GM12878 (cell line): ENCODE measurements around the gene BCKDHB. TPM values are rescaled to one million over a fixed set of nuclear protein-coding genes. Genes with fewer than 3 reads are reported as not detected.

ENCODE experiments used
- ATAC-seq: fragments of 200-7000 bp; cut with Tn5 transposase; 3 replicates; pipeline ENCODE4 v1.9.1; 2020; ENCODE audit warnings: mild to moderate bottlenecking, moderate library complexity
- BruUV-seq: library from RNA; stranded (reverse); fragments of 400-500 nt; replicated peaks from 2 replicates; lab custom pipeline; 2021; lab: Mats Ljungman, UMichigan
- CTCF ChIA-PET: fragments of 300-600 bp; sonication (Branson Sonifier 250); formaldehyde crosslinking; extraction: SDS; loops from one replicate; lab custom pipeline; 2021; ENCODE audit warnings: inconsistent platforms; lab: Yijun Ruan, JAX
- POLR2A ChIA-PET: fragments of 350-600 bp; formaldehyde crosslinking; extraction: SDS; loops from one replicate; lab custom pipeline; 2021; ENCODE audit warnings: inconsistent platforms; lab: Charles Lee
- RAD21 ChIA-PET: fragments of 300-600 bp; sonication (Branson Sonifier 250); formaldehyde crosslinking; loops from one replicate; lab custom pipeline; 2023; ENCODE audit warnings: antibody characterized with exemption; ENCODE audit not compliant: unreplicated experiment; lab: Charles Lee
- SMC1A ChIA-PET: fragments of 300-600 bp; sonication (Branson Sonifier 250); formaldehyde crosslinking; loops from one replicate; lab custom pipeline; 2023; ENCODE audit not compliant: unreplicated experiment, uncharacterized antibody; lab: Charles Lee
- DNase-seq: peaks from one replicate; pipeline ENCODE4 v3.0.0-alpha.2; 2011; ENCODE audit warnings: low read depth, low spot score
- FAIRE-seq: peaks from 3 replicates; lab custom pipeline; 2011; peaks lifted over from hg19 to GRCh38; lab: Jason Lieb, UNC
- H2AFZ ChIP-seq: 2 replicates; pipeline ENCODE4 v1.6.0; 2011; ENCODE audit warnings: low read depth, low read length, control low read depth; ENCODE audit not compliant: control insufficient read depth
- H3K27ac ChIP-seq: 2 replicates; pipeline ENCODE4 v1.5.1; 2011; ENCODE audit warnings: control low read depth; ENCODE audit not compliant: control insufficient read depth, insufficient read depth
- H3K27me3 ChIP-seq, 2 experiments: replicated peaks in 1 of 2; 2 replicates each; pipeline versions ENCODE4 v1.6.0 to v1.6.1; 2011; ENCODE audit warnings: low read length in 1 of 2; ENCODE audit not compliant: control insufficient read depth in 2 of 2, insufficient read depth in 2 of 2
- H3K36me3 ChIP-seq, 2 experiments: 2 replicates each; pipeline ENCODE4 v1.5.1; 2011; ENCODE audit warnings: low read length in 1 of 2; ENCODE audit not compliant: control insufficient read depth in 2 of 2, insufficient read depth in 2 of 2
- H3K4me1 ChIP-seq: 2 replicates; pipeline ENCODE4 v1.6.1; 2011; ENCODE audit warnings: mild to moderate bottlenecking, low read length, moderate library complexity, mixed read lengths; ENCODE audit not compliant: control insufficient read depth, insufficient read depth
- H3K4me2 ChIP-seq: 2 replicates; pipeline ENCODE4 v1.6.0; 2011; ENCODE audit warnings: control low read depth; ENCODE audit not compliant: control insufficient read depth, insufficient read depth
- H3K4me3 ChIP-seq: fragments of 200-600 bp; sonication (generic); 2 replicates; pipeline ENCODE4 v1.5.1; 2016
- H3K79me2 ChIP-seq: 2 replicates; pipeline ENCODE4 v1.6.0; 2011; ENCODE audit warnings: low read length; ENCODE audit not compliant: control insufficient read depth, insufficient read depth
- H3K9ac ChIP-seq: 2 replicates; pipeline ENCODE4 v1.8.0; 2011; ENCODE audit warnings: low read length, control low read depth, mixed read lengths; ENCODE audit not compliant: control insufficient read depth, insufficient read depth
- H3K9me3 ChIP-seq: replicated peaks from 3 replicates; pipeline ENCODE4 v1.5.1; 2011; ENCODE audit warnings: mild to moderate bottlenecking, low read length; ENCODE audit not compliant: control insufficient read depth, insufficient read depth
- H4K20me1 ChIP-seq: 2 replicates; pipeline ENCODE4 v1.6.0; 2011; ENCODE audit not compliant: control insufficient read depth, insufficient read depth
- ATF7 ChIP-seq: fragments of 450-650 bp; IDR thresholded peaks from 2 replicates; pipeline ENCODE4 v1.6.1; 2016; ENCODE audit warnings: low read depth, mild to moderate bottlenecking
- CEBPB ChIP-seq, 2 experiments: fragments of 150-350 bp in 1 of 2; IDR thresholded peaks; 2 replicates each; pipeline ENCODE4 v1.6.1; 2012 to 2014; ENCODE audit warnings: low read depth in 2 of 2, low read length in 2 of 2, borderline replicate concordance in 1 of 2, inconsistent platforms in 1 of 2
- IKZF1 ChIP-seq: fragments of 450-650 bp; conservative IDR thresholded peaks from 2 replicates; pipeline ENCODE4 v1.6.1; 2017; ENCODE audit warnings: antibody characterized with exemption, mild to moderate bottlenecking
- MTA2 ChIP-seq: fragments of 450-650 bp; IDR thresholded peaks from 2 replicates; pipeline ENCODE4 v1.6.1; 2016; ENCODE audit warnings: low read depth, mild to moderate bottlenecking, moderate library complexity
- MTA3 ChIP-seq: IDR thresholded peaks from 2 replicates; pipeline ENCODE4 v1.6.1; 2012; ENCODE audit warnings: low read length, inconsistent platforms, borderline replicate concordance
- RCOR1 ChIP-seq: conservative IDR thresholded peaks from 2 replicates; pipeline ENCODE4 v1.6.1; 2012; ENCODE audit warnings: low read depth, low read length, improper control_type of control experiment
- TBL1XR1 ChIP-seq: IDR thresholded peaks from 2 replicates; pipeline ENCODE4 v1.6.1; 2012; ENCODE audit warnings: low read depth, low read length, improper control_type of control experiment
- YY1 ChIP-seq: IDR thresholded peaks from 2 replicates; pipeline ENCODE4 v1.6.1; 2011; ENCODE audit warnings: low read depth, mild to moderate bottlenecking, low read length
- ZNF207 ChIP-seq: fragments of 450-650 bp; IDR thresholded peaks from 2 replicates; pipeline ENCODE4 v1.6.1; 2014; ENCODE audit warnings: antibody characterized with exemption, mild to moderate bottlenecking, borderline replicate concordance
- ZNF622 ChIP-seq: fragments of 450-650 bp; IDR thresholded peaks from 2 replicates; pipeline ENCODE4 v1.6.1; 2017; ENCODE audit warnings: mild to moderate bottlenecking, inconsistent platforms
- WGBS: methylation state at CpG from one replicate; pipeline ENCODE4 v1.1.6; 2016; ENCODE audit warnings: low lambda C conversion rate; ENCODE audit not compliant: insufficient replicate concordance, insufficient coverage; ENCODE audit errors: missing lambda C conversion rate; 5-methylcytosine and 5-hydroxymethylcytosine counted together
- in situ Hi-C: fragments of 300-500 bp; cut with MboI; formaldehyde crosslinking; loops from 9 replicates; pipeline ENCODE4 v1.14.3; 2018; ENCODE audit warnings: mixed read lengths
- intact Hi-C: fragments of 100-400 bp; cut with micrococcal nuclease; formaldehyde crosslinking; loops from one replicate; pipeline ENCODE4 v1.14.2; 2022; ENCODE audit not compliant: unreplicated experiment
- polyA plus RNA-seq, 11 experiments: library from polyadenylated mRNA; depleted of rRNA in 4 of 11; unstranded in 6 of 11; stranded (reverse) in 5 of 11; fragments of >200 nt; fragmentation: Nextera tagmentation in 4 of 11; fragmentation: Illumina TruSeq in 1 of 11; extraction: Ambion mirVana in 4 of 11; extraction: Trizol in 1 of 11; gene quantifications; 1 replicate in 1 of 11; 2 replicates in 10 of 11; pipeline versions ENCODE4 v1.2.1 to v1.2.3, GENCODE V29; 2011 to 2016; ENCODE audit warnings: inconsistent platforms in 2 of 11, missing spikeins in 2 of 11, low read depth in 1 of 11
- total RNA-seq, 4 experiments: library from RNA; depleted of rRNA in 3 of 4; stranded (reverse); fragments of >200 nt in 3 of 4; fragmentation: Illumina TruSeq in 1 of 4; extraction: Trizol in 1 of 4; gene quantifications; 2 replicates each; pipeline versions ENCODE4 v1.2.1 to v1.2.3, GENCODE V29; 2013 to 2021
- TF ChIP-seq, protein P1 (sequence below): fragments of 450-650 bp; IDR thresholded peaks from 2 replicates; pipeline ENCODE4 v1.6.1; 2017; ENCODE audit warnings: borderline replicate concordance

The BCKDHB gene
- total and polyA plus RNA-seq, 10 of the 15 experiments (the other 5 are each of a cell fraction or from before 2014, with no cell fraction given): 12.9 to 57.1 (median 25.3) TPM

GRCh38 chr6:80154160-80154559 is 47.7 kb downstream of the BCKDHB start:
- no peaks in the 10 kb centered on the region for H3K4me1 ChIP-seq
- DNase-seq: no peak
- no peak overlapping the region for H2AFZ ChIP-seq
- in situ Hi-C loops: no loop called here
- no peaks in the 10 kb centered on the region for H3K36me3 ChIP-seq
- ChIA-PET CTCF (no interaction called here), POLR2A (no interaction called here), SMC1A (no interaction called here), RAD21 (no interaction called here)
- no peak for ATAC-seq
- no peaks in the 10 kb centered on the region for H4K20me1 ChIP-seq
- no peak overlapping the region for H3K27ac ChIP-seq
- no peak overlapping the region for H3K4me2 ChIP-seq
- peak; percentile 44 for FAIRE-seq
- no peaks in the 10 kb centered on the region for H3K9me3 ChIP-seq
- intact Hi-C loops: no loop called here
- no peaks in the 10 kb centered on the region for H3K27me3 ChIP-seq
- no peak overlapping the region for H3K4me3 ChIP-seq
- TF ChIP-seq IKZF1 (no peak), ZNF207 (no peak), MTA3 (no peak), TBL1XR1 (no peak), ZNF622 (no peak)
- TF ChIP-seq, protein P1, sequence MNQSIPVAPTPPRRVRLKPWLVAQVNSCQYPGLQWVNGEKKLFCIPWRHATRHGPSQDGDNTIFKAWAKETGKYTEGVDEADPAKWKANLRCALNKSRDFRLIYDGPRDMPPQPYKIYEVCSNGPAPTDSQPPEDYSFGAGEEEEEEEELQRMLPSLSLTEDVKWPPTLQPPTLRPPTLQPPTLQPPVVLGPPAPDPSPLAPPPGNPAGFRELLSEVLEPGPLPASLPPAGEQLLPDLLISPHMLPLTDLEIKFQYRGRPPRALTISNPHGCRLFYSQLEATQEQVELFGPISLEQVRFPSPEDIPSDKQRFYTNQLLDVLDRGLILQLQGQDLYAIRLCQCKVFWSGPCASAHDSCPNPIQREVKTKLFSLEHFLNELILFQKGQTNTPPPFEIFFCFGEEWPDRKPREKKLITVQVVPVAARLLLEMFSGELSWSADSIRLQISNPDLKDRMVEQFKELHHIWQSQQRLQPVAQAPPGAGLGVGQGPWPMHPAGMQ: no peak
- no peaks in the 10 kb centered on the region for H3K79me2 ChIP-seq
- 91% methylated on average over 2 of the region's 2 CpGs for WGBS
- BruUV-seq: no TSS peak
- H3K9ac ChIP-seq: no peak overlapping the region

GRCh38 chr6:80156221-80156620 is 49.8 kb downstream of the BCKDHB start:
- Histone ChIP-seq H2AFZ (no peak overlapping the region), H3K4me2 (no peak overlapping the region), H3K27ac (no peak overlapping the region), H3K9me3 (no peaks in the 10 kb centered on the region), H3K4me3 (no peak overlapping the region), H3K4me1 (no peaks in the 10 kb centered on the region), H3K79me2 (no peaks in the 10 kb centered on the region), H3K36me3 (no peaks in the 10 kb centered on the region), H3K27me3 (no peaks in the 10 kb centered on the region), H4K20me1 (no peaks in the 10 kb centered on the region), H3K9ac (no peak overlapping the region)
- SMC1A ChIA-PET: interaction anchor here (0.6 kb wide), 1 partner anchor 650 kb away, joined by 3 read pairs; no protein-coding TSS in a partner anchor
- intact Hi-C loops (no loop called here), in situ Hi-C loops (no loop called here)
- RAD21 ChIA-PET: no interaction called here
- no TSS peak for BruUV-seq
- no peak for ATAC-seq
- DNase-seq: no peak
- POLR2A ChIA-PET: no interaction called here
- FAIRE-seq: no peak
- TF ChIP-seq ATF7: no peak
- TF ChIP-seq CEBPB (IDR thresholded peaks at IDR 0.05; ENCODE audit: borderline replicate concordance in 1 of 2, low read depth in 2 of 2, low read length in 2 of 2): no peak
- TF ChIP-seq RCOR1: no peak
- no peak for TF ChIP-seq MTA2
- no peak for TF ChIP-seq YY1
- CTCF ChIA-PET: interaction anchor here (1.6 kb wide), 1 partner anchor 11 kb away, joined by 3 read pairs; no protein-coding TSS in a partner anchor
